ENCODE results near the gene ORMDL2.
"Not testable (repeated sequence)": the region's sequence is repeated elsewhere in the genome, so short reads cannot be mapped to it uniquely, and the experiment has no call there.

Gene ORMDL2

DNA sequence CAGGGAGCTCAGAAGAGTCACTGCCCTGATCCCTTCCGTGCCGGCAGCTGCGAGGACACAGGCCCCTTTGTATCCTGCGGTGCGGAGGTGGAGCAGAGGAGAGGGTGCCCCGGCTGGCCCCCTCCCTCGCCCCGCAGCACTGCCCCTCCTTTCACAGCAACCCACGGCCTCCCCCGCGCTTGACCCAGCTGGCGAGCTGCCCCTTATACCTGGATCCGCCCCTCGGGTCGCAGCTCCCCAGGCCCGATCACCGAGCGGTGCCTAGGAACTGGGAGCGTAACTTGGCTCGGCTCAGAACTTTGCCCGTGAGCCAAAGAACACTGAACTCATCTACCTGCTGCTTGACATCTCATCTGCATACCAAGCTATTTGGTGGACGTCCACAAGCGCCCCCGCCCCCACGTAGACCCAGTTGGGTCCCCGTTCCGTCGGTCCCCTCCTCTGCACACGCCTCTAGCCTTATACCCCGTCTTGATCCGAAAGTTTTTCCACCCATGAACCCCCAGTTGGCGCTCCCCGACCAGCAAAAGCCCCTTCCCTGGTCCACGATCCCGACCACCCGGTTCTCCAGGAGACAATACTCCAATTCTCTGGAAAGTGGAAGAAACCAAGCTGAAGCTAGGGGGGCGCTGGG is 12.2 kb downstream of the ORMDL2 start:
- Histone ChIP-seq H3K4me3 (ENCODE audit: low read length) (peak overlapping the region; percentile 83), H3K27ac (ENCODE audit: low read length) (peak overlapping the region; percentile 79), H3K9me3 (ENCODE audit: control insufficient read depth, low read depth, low read length) (no peaks in the 10 kb centered on the region), H3K4me1 (ENCODE audit: control insufficient read depth, low read depth, low read length) (peaks cover 9% of the 10 kb centered on the region), H3K9ac (ENCODE audit: low read length) (peak overlapping the region; percentile 72), H3K36me3 (ENCODE audit: control insufficient read depth, low read depth, low read length) (no peaks in the 10 kb centered on the region), H3K27me3 (ENCODE audit: control insufficient read depth, insufficient read depth, low read length) (no peaks in the 10 kb centered on the region)

DNA sequence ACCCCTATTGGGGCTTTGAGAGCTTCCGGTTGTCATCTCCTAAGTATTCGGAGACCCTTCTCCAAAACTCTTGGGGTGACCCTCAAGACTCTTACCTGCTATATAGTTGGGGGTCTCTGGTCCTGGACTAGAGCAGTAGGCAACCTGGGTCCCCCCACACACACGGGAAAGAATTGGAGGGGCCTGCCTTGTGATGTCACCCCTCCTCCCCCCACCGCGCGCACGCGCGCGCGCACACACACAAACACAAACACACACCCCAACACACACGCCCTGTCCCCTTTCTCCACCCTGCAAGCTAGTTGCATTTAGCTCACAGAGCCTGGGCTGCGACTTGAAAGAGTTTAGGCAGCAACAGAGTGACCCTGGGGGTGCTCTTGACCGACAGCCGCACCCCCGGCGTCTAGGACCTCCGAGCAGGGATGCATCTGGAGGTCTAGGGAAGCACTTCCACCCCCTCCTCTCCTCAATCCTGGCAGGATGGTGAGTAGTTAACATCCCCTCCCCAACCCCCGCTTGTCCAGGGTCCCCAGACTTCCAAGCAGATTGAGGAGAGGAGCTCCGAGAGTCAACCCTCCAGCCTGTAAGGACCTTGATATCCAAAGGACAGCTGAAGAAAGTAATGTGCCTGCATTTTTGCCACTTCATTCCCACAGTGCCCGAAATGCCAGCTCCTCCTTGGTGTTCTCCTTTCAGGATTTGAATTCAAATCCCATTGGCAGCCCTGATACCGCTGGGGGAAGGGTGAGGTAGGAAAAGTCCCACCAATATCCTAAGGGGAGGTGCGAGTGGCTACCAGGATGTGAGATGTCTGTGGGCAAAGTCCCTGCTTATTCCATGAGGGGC is 13.0 kb downstream of the ORMDL2 start:
- Histone ChIP-seq H3K27ac (ENCODE audit: low read length) (peak overlapping the region; percentile 79), H3K9ac (ENCODE audit: low read length) (peak overlapping the region; percentile 72), H3K27me3 (ENCODE audit: control insufficient read depth, insufficient read depth, low read length) (no peaks in the 10 kb centered on the region), H3K4me1 (ENCODE audit: control insufficient read depth, low read depth, low read length) (peaks cover 9% of the 10 kb centered on the region), H3K4me3 (ENCODE audit: low read length) (peak overlapping the region; percentile 83), H3K36me3 (ENCODE audit: control insufficient read depth, low read depth, low read length) (no peaks in the 10 kb centered on the region), H3K9me3 (ENCODE audit: control insufficient read depth, low read depth, low read length) (no peaks in the 10 kb centered on the region)

DNA sequence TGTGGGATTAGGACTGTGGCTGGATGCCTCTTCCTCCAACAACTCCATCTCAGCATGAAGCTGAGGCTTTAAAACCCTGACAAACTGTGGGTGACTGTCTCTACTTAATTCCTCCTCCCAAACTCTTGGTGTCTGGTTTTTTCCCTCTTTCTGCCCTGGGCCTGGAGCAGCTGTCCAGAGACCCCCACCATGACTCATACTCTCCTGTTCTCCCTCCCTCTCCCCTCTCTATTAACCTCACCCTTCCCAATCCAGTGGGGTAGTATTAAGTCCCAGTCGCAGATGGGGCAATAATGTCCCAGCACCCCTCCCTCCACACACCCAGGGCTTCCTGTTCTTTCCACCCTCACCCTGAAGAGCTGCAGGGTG is 13.6 kb downstream of the ORMDL2 start:
- Histone ChIP-seq H3K27me3 (ENCODE audit: control insufficient read depth, insufficient read depth, low read length) (no peaks in the 10 kb centered on the region), H3K9ac (ENCODE audit: low read length) (peak overlapping the region; percentile 72), H3K27ac (ENCODE audit: low read length) (no peak overlapping the region), H3K9me3 (ENCODE audit: control insufficient read depth, low read depth, low read length) (no peaks in the 10 kb centered on the region), H3K4me3 (ENCODE audit: low read length) (peak overlapping the region; percentile 83), H3K4me1 (ENCODE audit: control insufficient read depth, low read depth, low read length) (peaks cover 9% of the 10 kb centered on the region), H3K36me3 (ENCODE audit: control insufficient read depth, low read depth, low read length) (no peaks in the 10 kb centered on the region)

DNA sequence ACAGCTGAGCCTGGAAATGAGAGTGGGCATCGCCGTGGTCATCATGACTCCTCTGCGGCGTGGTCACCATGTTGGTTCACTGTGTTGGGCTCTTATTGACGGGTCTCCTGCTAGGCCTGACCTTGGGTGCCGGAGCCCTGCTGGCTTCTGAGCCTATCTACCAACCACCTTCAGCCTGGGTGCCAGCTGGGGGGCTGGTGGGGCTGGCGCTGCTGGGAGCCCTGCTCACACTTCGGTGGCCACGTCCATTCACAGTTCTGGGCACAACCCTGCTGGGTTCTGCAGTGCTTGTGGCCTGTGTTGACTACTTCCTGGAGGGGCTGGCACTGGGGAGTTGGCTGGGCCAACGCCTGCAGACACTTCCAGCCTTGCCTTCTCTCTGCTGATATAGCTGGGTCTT is 15.2 kb downstream of the ORMDL2 start:
- H3K4me1 ChIP-seq (ENCODE audit: control insufficient read depth, low read depth, low read length) = peaks cover 9% of the 10 kb centered on the region
- no peaks in the 10 kb centered on the region for H3K36me3 ChIP-seq (ENCODE audit: control insufficient read depth, low read depth, low read length)
- no peaks in the 10 kb centered on the region for H3K9me3 ChIP-seq (ENCODE audit: control insufficient read depth, low read depth, low read length)
- H3K4me3 ChIP-seq (ENCODE audit: low read length) = no peak overlapping the region
- H3K27ac ChIP-seq (ENCODE audit: low read length) = no peak overlapping the region
- no peaks in the 10 kb centered on the region for H3K27me3 ChIP-seq (ENCODE audit: control insufficient read depth, insufficient read depth, low read length)
- H3K9ac ChIP-seq (ENCODE audit: low read length) = no peak overlapping the region

DNA sequence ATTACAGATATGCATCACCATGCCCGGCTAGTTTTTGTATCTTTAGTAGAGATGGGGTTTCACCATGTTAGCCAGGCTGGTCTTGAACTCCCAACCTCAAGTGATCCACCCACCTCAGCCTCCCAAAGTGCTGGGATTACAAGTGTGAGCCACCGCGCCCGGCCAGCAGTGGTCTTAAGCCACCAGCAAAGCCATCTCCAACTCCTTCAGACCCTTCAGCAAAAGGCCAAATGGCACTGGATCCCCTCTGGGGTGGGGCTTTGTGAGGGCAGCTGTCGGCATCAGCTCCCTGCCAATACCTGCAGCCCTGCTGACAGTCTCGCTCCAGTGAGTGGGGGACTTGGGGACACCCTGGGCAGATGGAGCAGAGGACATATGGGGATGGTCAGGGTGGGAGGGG is 16.6 kb downstream of the ORMDL2 start:
- H3K9ac ChIP-seq (ENCODE audit: low read length); H3K9me3 ChIP-seq (ENCODE audit: control insufficient read depth, low read depth, low read length); H3K36me3 ChIP-seq (ENCODE audit: control insufficient read depth, low read depth, low read length); H3K27me3 ChIP-seq (ENCODE audit: control insufficient read depth, insufficient read depth, low read length); H3K4me1 ChIP-seq (ENCODE audit: control insufficient read depth, low read depth, low read length); H3K27ac ChIP-seq (ENCODE audit: low read length); H3K4me3 ChIP-seq (ENCODE audit: low read length): not testable (repeated sequence)

DNA sequence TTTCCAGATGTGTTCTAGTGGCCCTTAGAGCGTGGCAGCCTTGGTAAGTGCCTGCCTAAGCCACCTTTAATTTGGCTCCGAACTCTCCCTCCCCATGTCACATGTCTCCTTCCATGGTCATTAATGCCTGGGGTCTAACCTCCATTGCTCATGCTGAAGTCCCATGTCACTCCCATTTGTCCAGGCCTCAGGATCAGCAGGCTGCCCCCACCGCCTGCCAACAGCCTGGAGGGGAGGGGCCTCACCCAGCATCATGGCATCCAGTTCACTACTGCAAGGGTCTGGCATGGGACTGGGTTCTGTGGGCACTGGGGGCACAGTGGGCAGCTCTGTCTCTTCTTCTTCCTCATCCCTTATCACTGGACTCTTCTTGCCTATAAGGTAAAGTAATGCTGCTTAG is 20.5 kb downstream of the ORMDL2 start:
- H3K4me1 ChIP-seq (ENCODE audit: control insufficient read depth, low read depth, low read length) = peaks cover 10% of the 10 kb centered on the region
- H3K36me3 ChIP-seq (ENCODE audit: control insufficient read depth, low read depth, low read length) = no peaks in the 10 kb centered on the region
- H3K9ac ChIP-seq (ENCODE audit: low read length) = no peak overlapping the region
- no peak overlapping the region for H3K4me3 ChIP-seq (ENCODE audit: low read length)
- H3K27ac ChIP-seq (ENCODE audit: low read length) = no peak overlapping the region
- H3K9me3 ChIP-seq (ENCODE audit: control insufficient read depth, low read depth, low read length) = no peaks in the 10 kb centered on the region
- no peaks in the 10 kb centered on the region for H3K27me3 ChIP-seq (ENCODE audit: control insufficient read depth, insufficient read depth, low read length)

DNA sequence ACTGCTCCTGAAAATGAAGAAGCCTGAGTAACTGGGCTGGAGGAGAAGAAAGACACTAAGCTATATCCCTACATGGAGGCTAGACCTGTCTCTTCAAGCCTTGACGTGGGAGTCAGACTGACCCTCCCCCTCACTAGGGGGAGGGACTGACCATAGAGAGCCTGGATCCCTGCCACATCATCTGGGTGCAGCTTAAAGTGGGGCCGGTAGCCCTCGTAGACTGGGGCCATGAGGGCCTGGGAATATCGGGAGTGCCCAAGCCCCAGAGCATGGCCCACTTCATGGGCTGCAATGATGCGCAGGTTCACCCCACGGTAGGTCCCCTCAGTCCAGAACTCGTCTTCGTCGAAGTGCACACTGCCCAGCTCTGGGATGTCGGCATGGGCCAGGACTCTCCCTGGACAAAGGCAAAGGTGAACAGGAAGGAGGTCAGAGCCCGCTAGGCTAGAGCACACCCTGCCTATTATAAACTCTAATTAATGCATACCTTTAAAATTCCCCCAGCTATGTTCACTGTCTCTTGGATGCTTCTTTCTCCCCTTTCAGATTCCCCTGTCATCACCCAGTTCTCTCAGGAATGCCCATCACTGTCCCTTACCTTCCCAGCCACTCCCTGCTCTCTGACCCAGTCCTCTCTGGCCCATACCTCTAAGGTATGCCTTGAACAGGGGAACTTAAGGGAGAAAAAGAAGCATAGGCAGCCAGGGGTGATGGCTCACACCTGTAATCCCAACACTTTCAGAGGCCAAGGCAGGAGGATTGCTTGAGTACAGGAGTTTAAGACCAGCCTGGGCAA is 21.7 kb downstream of the ORMDL2 start:
- Histone ChIP-seq H3K36me3 (ENCODE audit: control insufficient read depth, low read depth, low read length) (no peaks in the 10 kb centered on the region), H3K27ac (ENCODE audit: low read length) (no peak overlapping the region), H3K9me3 (ENCODE audit: control insufficient read depth, low read depth, low read length) (no peaks in the 10 kb centered on the region), H3K27me3 (ENCODE audit: control insufficient read depth, insufficient read depth, low read length) (no peaks in the 10 kb centered on the region), H3K4me1 (ENCODE audit: control insufficient read depth, low read depth, low read length) (peaks cover 10% of the 10 kb centered on the region), H3K4me3 (ENCODE audit: low read length) (no peak overlapping the region), H3K9ac (ENCODE audit: low read length) (no peak overlapping the region)

DNA sequence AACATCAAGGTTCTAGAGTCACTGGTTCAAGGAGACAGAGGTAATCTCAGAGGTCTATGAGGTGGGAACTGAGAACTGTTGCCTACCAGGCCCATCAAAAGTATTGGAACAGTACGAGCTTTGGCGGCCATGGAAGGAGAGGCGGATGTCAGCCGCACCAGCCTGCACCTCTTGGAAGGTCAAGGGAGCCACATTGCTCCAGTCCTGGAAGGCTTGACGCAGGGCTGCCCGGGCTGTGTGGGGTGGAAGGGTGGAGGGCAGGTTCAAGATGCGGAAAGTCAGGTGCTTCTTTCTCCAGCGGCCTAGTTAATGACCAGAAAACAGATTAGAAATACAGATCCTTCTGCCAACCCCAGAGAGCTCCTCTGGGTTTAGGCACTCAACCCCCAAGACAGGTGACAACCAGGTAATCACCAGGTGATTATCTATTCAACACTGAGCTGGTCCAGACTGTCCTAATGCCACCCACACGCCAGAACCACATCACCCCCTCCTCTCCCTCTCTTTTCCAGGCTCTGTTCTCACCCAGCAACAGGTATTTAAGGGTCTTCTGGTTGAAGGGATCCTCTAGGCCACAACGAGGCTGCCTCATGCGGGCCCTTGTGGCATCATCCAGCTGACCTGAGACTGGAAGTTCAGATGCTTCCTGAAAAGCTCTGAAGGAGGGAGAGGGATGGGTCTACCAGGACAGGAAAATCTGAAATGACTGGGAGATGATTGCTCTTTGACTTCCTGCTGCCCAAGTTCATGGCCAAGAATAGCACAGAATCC is 22.9 kb downstream of the ORMDL2 start:
- Histone ChIP-seq H3K27ac (ENCODE audit: low read length) (no peak overlapping the region), H3K9ac (ENCODE audit: low read length) (no peak overlapping the region), H3K27me3 (ENCODE audit: control insufficient read depth, insufficient read depth, low read length) (no peaks in the 10 kb centered on the region), H3K9me3 (ENCODE audit: control insufficient read depth, low read depth, low read length) (no peaks in the 10 kb centered on the region), H3K36me3 (ENCODE audit: control insufficient read depth, low read depth, low read length) (no peaks in the 10 kb centered on the region), H3K4me3 (ENCODE audit: low read length) (no peak overlapping the region), H3K4me1 (ENCODE audit: control insufficient read depth, low read depth, low read length) (peaks cover 10% of the 10 kb centered on the region)

DNA sequence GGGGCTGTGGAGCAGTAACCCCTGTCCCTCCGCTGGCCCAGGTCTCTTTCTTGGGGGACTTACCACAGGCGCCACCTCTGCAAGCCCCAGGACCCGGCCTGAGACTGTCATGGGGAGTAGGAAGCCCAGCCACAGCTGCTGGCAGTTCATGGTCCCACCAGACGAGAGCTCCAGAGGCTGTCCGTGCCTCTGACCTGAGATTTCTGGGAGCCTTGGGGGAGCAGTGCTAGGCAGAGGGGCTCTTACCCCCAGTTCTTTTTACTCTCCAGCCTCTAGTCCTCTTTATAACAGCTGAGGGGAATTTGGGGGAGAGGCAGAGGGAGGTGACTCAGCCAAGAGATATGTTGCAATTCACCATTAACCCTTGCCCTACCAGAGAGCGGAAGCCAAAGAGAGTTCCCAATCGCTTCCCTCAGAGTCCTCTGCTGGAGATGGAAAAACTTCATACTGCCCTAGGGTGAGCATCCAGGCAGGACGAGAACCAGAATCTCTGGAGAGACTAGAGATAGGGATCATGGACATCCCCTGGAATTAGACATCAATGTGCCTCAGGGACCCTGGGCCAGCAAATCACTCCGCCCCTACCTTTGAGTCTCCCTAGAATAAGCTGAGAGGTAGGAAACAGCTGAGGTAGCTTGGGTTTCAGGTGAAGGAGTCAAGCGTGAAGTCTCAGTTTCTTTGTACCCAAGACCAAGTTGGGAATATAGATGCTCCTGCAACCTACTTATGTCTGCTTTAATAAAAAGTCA is 25.0 kb downstream of the ORMDL2 start, which contains the start of gene MMP19:
TSS of gene MMP19 (minus strand) at position 256 of the 749 bp plus-strand sequence. CDS start at position 150, 106 bp downstream.
- Histone ChIP-seq H3K36me3 (ENCODE audit: control insufficient read depth, low read depth, low read length) (no peaks in the 10 kb centered on the region), H3K4me1 (ENCODE audit: control insufficient read depth, low read depth, low read length) (peaks cover 10% of the 10 kb centered on the region), H3K4me3 (ENCODE audit: low read length) (peak within 1 kb of the TSS; percentile 38), H3K9me3 (ENCODE audit: control insufficient read depth, low read depth, low read length) (no peaks in the 10 kb centered on the region), H3K27ac (ENCODE audit: low read length) (no peak within 1 kb of the TSS), H3K27me3 (ENCODE audit: control insufficient read depth, insufficient read depth, low read length) (no peaks in the 10 kb centered on the region), H3K9ac (ENCODE audit: low read length) (no peak within 1 kb of the TSS)

DNA sequence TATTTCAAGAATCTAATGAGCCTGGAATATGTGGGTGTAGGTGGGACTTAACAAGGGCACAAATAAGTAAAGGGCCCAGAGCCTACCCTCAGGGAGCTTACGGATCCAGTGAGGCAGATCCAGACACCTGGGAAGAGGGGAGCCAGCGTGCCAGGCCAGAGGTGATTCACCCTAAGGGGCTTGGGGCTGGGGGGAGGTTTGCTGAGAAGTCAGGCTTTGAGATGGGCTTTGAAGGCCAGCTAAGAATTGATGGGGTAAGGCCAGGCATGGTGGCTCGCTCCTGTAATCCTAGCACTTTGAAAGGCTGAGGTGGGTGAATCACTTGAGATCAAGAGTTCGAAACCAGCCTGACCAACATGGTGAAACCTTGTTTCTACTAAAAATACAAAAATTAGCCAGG is 25.6 kb downstream of the ORMDL2 start:
- Histone ChIP-seq H3K4me3 (ENCODE audit: low read length) (no peak overlapping the region), H3K27me3 (ENCODE audit: control insufficient read depth, insufficient read depth, low read length) (no peaks in the 10 kb centered on the region), H3K9me3 (ENCODE audit: control insufficient read depth, low read depth, low read length) (no peaks in the 10 kb centered on the region), H3K27ac (ENCODE audit: low read length) (no peak overlapping the region), H3K4me1 (ENCODE audit: control insufficient read depth, low read depth, low read length) (peaks cover 10% of the 10 kb centered on the region), H3K9ac (ENCODE audit: low read length) (no peak overlapping the region), H3K36me3 (ENCODE audit: control insufficient read depth, low read depth, low read length) (no peaks in the 10 kb centered on the region)

Measured in iPS-18a (cell line).